Measurements from ENCODE around the gene PRIMPOL. TPM values are rescaled to one million over a fixed set of nuclear protein-coding genes. Genes with fewer than 3 reads are reported as not detected.
A peak's percentile ranks its signal among the peaks of the same experiment; 100 is the strongest.
"Not testable (repeated sequence)": the region's sequence is repeated elsewhere in the genome, so short reads cannot be mapped to it uniquely, and the experiment has no call there.

The PRIMPOL gene
- total RNA-seq, 1 donor from 2014 or later, result 9.8 TPM

DNA sequence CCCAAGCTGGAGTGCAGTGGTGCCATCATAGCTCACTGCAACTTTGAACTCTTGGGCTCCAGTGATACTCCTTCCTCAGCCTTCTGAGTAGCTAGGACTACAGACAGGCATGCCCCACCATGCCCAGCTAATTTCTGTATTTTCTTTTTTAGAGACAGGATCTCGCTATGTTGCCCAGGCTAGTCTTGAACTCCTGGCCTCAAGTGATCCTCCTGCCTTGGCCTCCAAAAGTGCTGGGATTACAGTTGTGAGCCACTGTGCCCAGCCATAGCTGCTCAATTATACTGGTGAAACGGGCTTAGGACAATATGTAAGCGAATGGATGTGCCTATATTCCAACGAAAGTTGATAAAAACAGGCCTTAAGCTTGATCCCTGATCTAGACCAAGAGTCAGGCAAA is 13.4 kb upstream of the PRIMPOL start:
- no peak for DNase-seq (ENCODE audit: low spot score)

DNA sequence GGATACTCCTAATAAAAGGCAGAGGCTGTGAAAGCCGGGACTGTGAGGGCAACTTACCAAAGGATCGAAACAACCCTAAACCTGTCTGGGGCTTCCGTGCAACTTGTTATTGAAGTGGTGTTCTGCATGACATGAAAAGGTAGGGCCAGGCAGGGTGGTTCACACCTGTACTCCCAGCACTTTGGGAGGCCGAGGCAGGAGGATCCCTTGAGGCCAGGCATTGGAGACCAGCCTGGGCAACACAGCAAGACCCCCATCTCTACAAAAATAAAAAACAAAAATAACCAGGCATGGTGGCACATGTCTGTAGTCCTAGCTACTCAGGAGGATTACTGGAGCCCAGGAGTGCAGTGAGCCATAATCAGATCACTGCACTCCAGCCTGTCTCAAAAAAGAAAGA is 12.6 kb upstream of the PRIMPOL start:
- DNase-seq (ENCODE audit: low spot score), result no peak

DNA sequence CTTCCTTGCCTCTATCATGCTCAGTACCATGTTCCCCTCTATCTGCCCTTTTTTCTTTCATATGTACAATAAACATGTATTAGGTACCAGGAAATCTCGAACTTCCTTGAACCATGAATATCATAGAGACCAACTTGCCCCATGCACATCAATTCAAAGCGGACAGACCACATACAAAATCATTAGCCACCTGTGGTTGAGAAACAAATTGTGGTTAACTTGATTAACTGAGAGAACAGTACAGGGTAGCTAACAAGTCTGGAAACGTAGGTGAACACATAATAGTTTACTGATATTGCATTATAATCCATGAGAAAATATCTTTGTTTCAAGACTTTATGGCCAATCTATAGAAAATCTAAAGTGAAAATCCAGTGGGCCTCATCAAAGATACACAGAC is 8.5 kb upstream of the PRIMPOL start:
- no peak for DNase-seq (ENCODE audit: low spot score)

DNA sequence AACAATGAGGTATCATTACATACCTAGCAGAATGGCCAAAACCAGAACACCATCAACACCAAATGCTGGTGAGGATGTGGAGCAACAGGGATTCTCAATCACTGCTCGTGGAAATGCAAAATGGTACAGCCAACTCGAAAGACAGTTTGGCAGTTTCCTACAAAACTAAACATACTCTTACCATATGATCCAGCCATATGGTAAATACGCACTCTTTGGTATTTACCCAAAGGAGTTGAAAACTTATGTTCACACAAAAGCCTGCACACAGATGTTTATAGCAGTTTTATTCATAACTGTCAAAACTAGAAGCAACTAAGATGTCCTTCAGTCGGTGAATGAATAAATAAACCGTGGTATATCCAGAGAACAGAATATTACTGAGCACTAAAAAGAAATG is 8.1 kb upstream of the PRIMPOL start:
- DNase-seq (ENCODE audit: low spot score), result no peak

DNA sequence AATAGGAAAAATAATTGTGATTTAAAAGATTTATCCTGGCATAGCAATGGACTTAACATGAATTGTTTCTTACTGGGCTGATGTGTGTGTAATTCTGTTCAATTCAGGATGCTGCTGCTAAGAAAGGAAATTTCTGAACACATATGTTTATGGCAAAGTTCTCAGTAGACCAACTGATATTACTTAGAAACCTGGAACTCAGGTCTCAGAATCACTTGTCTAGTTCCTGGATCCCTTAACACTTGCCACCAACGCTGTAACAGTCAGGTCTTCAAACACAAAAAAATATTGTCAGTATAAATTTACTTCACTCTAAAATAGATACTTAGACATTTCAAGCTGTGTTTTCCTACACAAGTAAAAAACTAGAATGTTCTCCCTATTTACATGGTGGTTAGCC is 5.8 kb upstream of the PRIMPOL start:
- DNase-seq (ENCODE audit: low spot score), result no peak

DNA sequence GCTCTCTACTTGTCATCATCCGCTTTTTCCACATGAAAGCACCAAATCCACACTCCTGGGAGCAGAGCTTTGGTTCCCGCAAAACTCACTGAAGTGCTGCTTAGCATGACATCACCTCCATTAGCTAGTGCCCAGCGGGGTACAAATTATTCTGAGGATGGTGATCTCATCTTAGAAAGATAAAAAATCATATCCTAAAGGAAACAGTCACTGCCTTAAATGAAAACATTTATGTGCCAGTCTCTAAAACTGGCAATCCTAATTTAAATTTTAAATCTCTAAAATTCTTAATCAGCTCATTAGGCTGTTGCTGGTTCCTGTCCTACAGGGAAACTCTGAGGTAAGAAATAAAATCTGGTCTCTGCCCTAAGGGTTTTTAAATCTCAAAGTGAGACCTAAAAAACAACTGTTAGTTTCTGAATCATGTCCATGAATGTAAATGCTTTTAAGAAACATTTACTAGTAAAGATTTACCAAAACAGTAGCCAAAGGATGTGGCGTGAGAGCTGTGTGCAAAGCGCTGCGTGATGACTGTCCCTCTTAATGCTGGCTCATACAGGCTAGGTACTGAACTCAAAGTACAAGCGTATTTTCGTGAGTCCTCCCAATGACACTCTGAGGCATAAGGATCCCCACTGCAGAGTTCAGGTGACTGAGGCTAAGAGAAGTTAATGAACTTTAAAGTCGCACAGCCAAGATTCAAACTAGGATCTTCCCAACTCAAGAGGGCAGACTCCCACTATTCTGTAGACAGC is 4.8 kb upstream of the PRIMPOL start:
- DNase-seq (ENCODE audit: low spot score), result no peak

DNA sequence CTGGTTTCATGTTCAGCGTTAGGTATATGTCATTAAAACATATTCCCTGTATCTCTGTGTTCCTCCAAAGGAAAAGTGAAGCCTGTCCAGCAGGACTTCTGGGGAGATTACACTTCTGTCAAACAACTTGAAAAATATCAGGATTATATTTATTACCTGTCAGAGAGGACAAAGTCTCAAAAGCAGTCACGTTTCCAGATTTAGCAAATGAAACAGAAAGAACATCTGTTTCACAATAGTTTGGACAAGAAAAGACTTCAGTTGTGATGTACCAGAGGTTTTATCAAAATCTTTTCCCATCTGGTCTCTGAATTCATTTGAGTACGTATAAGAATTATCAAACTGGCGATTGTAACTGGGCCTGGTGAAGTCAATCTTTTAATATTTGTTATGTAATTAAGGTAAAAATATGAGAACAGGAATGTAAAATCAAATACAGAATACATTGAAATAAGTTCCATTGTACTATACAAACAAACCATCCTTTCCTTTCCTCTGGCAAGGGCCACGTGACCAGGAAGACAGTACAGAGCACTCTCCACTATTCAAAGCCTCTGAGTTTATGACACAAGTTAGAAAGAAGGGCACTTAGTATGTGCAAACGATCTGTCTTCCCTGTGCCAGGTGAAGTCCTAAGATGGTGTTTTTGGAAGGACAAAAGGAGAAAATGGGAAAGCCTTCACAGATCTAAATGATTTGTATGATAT is 3.5 kb upstream of the PRIMPOL start:
- no peak for DNase-seq (ENCODE audit: low spot score)

DNA sequence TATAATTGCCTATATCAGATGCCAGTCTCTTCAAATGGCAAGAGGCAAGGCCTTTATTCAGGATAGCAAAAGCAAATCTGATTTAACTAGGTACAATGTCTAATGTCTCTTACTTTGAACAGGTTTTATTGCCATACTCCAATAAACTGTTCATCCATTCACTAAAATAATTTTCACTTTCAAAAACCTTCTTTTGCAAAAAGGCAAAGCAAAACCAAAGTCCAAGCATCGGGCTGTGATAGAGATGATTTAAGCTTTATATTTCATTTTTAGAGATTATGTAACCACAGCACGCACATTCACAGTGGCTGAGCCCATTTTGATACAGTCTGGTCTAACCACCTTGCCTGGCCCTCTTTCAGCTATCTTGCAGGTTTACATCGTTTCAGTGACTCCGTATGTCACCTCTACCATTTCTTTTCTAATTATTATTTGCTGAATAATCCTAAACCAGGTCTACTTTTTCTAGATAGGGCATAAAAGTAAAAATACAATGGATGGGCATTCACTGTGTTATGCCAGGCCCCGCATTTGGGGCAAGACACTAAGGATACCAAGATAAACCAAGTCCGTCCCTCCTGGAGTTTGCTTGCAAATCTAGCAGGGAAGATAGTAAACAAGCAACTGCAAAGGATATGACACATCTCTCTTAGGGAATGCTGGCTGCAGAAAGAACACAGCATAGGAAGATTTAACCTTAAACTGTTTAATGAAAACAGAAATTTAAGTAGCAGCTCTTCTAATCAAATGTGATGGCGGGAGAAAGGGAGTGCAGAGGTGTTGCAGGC is 2.1 kb upstream of the PRIMPOL start:
- no peak for DNase-seq (ENCODE audit: low spot score)

DNA sequence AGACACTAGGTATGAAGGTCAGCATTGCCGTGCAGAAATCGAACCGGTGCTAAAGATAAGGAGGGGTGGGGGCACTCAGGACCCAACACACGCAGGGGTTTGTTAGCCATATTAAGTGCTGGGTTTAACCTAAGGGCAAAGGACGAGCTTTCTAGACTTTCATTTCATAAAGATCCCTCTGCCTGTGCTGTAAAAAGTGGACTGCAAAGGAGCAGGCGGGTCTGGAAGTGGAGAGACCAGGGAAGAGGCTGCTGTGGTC is 1.6 kb upstream of the PRIMPOL start:
- no peak for DNase-seq (ENCODE audit: low spot score)

DNA sequence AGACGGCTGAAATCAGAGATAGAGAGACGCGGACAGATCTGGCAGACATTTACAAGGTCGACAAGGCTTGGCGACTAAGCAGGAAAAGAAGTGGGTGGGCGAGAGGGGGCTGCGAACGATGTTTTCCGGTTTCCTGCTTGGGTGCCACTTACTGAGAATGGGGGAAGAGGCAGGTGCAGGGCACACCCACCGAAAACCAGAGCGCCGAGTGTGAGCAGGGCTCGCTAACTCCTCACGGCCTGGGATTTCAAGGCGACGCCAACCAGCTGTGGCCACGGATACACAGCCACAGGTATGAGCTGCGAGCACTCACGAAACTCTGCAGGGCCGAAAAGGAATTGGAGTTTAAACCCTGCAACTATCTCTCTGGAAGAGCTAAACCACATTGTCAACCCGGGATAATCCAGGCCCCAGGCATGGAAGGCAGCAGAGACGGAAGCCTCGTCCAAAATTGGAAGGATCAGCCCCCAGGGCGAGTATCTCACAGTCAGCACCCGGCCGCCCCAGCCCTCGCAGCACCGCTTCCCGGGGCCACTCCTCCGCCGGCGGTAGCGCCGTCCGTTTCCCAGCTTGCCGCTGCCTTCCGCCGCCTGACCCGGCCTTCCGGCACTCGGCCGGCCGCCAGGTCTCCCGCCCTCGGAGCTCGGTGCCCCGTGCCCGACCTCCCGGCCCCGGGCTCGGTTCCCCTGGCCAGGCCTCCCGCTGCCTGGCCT is 1.1 kb upstream of the PRIMPOL start:
- DNase-seq (ENCODE audit: low spot score), result peak; percentile 93

DNA sequence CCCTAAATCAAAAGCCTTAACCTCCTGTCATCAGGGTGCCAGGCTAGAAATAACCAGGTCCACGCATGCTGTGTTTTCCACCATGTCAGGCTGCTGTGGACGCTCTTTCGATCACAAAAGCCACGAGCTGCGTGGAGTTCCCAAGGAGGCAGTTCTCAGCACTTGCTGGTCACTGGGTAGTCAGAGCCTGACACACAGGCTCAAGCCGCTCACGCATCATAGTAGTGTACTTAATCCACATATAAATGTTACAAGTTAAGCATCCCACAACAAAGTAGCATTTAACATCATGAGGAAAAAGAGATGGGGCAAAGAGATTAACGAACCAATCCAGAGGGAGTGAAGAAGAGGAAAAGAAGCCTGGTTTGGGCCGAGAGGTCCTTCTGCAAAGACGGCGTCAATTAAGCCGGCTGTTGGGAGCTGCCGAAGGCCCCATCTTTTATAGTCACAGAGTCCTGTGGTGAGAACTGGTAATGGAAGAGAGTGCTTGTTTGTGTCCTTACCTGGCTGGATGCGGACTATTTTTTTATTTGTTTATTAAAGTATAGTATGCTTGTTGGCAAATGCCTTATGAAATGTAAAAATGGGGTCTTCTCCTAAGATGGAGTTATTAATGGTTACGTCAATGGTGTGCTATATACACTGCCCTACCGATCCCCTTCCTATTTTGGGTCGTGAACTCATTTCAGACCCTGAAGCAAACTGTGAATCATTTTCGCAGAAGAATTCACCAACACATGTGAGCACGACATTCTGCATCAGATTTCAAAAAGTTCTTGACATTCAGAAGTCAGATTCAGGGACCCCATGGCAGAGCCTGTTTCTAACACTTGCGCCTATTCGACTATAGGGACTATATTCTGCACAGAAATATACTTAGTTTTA is 675 bp downstream of the PRIMPOL start:
- DNase-seq (ENCODE audit: low spot score), result no peak

DNA sequence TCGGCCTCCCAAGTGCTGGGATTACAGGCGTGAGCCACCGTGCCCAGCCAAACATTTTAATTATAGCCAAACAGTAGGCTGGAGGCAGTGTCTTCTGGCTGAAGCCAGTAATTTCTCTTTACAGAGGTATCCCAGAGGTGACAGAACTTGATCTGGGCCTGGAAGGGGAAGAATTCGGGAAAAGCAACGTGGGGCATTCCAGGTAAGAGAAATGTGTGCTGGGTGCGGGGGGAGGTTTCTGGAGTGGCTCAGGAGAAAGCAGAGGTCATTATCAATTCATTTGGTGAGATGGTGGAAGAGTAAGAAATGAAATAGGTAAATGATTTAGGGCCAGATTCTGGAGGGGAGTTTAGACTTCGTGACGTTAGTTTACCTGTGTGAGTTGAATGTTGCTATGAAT is 2.4 kb downstream of the PRIMPOL start:
- no peak for DNase-seq (ENCODE audit: low spot score)

DNA sequence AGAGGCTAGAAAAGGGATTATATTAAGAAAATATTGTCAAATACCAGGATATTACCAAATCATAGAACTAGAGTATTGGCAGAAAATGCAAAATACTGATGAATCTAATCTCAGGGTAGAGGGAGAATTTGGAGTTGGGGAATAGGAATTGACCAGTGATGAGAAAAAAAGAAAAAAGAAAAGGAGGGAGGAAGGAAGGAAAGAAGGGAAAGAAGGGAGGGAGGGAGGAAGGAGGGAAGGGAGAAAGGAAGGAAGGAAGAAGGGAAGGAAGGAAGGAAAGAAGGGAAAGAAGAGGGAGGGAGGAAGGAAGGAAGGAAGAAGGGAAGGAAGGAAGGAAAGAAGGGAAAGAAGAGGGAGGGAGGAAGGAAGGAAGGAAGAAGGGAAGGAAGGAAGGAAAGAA is 3.1 kb downstream of the PRIMPOL start:
- DNase-seq (ENCODE audit: low spot score), result not testable (repeated sequence)

DNA sequence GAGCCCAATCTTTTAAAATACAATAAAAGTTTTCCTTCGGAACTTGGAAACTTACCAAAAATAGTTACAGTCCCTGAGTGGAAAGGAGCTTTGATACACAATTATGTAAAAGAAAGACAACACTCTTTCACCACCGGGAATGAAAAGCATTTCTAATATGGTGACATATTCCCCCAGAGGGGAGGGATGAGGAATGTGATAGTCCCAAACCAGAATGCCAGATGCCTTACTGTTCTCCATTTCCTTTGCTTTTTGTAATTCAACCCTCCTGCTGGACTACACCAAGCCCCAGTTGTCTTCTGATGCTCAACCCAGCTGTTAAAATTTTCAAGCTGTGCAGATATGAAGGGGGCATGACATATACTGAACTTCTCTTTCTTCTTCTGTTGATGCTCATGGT is 4.1 kb downstream of the PRIMPOL start:
- no peak for DNase-seq (ENCODE audit: low spot score)

DNA sequence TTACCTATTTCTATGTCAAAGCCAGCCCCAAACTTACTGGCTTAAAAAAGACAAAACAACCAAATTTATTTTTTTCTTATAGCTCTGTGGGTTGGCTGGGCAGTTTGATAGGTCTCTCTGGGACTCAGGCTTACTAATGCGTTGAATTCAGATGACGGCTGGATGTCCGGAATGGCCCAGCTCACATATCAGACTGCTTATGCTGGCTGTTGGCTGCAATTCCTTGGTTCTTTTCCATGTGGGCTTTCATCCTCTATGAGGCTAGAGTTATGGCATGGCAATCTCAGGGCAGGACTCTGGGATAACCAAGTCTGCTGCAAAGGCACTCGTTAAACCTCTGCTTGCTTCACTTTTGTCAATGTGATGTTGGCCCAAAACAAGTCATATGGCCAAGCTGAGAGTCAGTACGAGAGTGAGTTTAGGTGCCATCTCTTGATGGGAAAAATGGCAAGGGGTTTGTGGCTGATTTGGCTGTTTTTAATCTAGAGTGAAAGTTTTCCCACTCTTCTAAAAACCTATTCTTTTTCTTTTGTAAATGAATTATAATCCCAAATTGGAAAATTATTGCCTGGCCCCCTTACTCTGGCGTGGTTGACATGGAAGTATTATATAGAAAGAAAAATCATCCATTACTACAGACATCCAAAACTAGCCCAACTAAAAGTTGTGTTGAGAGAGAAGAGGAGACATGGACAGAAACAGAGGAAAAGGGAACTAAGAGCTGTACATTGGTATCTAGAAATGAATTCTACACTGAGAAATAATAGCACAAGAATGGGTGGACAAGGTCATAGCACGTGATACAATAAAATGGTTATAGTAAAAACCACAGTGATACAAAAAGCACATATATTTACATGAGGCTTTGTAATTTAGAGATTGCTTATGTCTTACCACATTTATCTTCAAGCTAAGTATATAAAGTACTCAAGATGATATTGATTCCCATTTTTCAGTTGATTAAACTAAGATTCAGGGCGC is 6.6 kb downstream of the PRIMPOL start:
- DNase-seq (ENCODE audit: low spot score), result no peak

DNA sequence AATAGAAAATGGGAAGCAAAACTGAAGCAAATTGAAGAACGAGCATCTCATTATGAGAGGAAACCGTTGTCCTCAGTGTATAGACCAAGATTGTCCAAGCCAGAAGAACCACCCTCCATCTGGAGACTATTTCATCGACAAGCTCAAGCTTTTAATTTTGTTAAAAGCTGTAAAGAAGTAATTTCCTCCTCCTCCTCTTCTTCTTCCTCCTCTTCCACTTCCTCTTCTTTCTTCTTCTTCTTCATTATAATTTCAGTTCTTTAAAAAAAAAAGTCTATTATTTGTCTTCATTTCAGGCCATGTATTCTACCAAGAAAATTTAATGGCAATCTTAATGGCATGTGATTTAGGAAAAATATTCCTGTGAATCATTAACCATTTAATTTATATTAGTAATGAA is 7.6 kb downstream of the PRIMPOL start:
- no peak for DNase-seq (ENCODE audit: low spot score)

DNA sequence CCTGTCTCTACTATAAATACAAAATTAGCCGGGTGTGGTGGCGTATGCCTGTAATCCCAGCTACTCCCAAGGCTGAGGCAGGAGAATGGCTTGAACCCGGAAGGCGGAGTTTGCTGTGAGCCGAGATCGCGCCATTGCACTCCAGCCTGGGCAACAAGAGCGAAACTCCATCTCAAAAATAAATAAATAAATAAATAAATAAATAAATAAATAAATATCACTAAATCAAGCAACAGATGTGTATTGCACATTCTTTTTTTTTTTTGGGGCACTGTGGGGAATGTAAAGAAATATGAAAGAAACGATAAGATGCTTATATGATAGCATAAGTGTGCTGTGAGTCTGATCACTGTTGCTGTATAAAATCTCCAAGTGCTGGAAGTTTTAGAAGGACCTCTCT is 8.3 kb downstream of the PRIMPOL start:
- DNase-seq (ENCODE audit: low spot score), result not testable (repeated sequence)

DNA sequence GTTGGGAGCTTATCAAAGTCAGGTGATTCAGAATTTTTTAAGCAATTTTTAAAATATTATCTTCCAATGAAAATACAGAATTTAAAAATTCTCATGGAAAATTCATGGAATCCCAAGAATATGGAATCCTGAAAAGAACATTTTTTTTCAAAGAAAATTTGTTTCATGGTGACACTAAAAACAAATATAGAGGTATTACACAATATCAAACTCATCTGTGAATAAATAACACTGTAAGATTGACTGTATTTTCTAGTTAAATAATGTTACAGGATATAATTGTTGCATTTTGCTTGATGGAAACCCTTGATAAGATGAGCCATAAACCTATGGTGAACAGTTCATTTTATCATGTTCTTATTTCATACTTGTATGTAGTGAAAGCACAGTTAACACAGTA is 11.4 kb downstream of the PRIMPOL start:
- no peak for DNase-seq (ENCODE audit: low spot score)

DNA sequence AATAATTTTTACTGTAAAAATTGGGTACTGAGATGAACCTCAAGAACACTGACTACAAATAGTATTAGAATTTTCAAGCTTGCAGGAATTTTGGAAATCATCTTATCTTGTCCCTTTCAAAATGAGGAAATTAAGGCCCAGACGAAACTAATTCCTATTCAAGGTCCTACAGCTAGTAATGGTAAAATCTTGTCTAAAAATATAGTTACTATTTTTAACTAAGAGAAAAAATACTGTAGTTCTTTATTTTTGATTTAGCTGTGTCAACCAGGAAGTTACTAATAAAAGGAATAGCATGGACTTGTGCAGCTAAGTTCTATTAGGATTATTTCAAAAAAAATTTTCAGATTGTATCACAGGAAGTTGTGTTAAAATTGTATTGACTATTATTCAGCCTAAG is 12.7 kb downstream of the PRIMPOL start:
- DNase-seq (ENCODE audit: low spot score), result no peak
